Spleen (tissue), 7 donors: ENCODE data around the gene CNNM3.

Experiments used
- POLR2AphosphoS5 ChIP-seq, 3 donors: sonication (generic); formaldehyde crosslinking; IDR thresholded peaks; one replicate each; pipeline ENCODE4 v1.5.1; 2017; ENCODE audit warnings: antibody characterized with exemption in 3 of 3
- TF ChIP-seq, protein P1 (sequence below), 11 experiments: fragments of 200-600 bp in 7 of 11; fragments of 450-650 bp in 4 of 11; sonication (generic) in 4 of 11; IDR thresholded peaks in 8 of 11; conservative IDR thresholded peaks in 3 of 11; 1 replicate in 7 of 11; 2 replicates in 4 of 11; pipeline versions ENCODE4 v1.4.0 to v1.8.0; 2016 to 2021; ENCODE audit warnings: antibody characterized with exemption in 11 of 11, inconsistent platforms in 4 of 11, mild to moderate bottlenecking in 1 of 11
- donor health status: DM: no; HTN: no; CAD: no; lungs with moderate emphysema.
- donor health status: DM: no; HTN: no; CAD: no.
- donor health status: DM: no; HTN: no; CAD: no.

DNA sequence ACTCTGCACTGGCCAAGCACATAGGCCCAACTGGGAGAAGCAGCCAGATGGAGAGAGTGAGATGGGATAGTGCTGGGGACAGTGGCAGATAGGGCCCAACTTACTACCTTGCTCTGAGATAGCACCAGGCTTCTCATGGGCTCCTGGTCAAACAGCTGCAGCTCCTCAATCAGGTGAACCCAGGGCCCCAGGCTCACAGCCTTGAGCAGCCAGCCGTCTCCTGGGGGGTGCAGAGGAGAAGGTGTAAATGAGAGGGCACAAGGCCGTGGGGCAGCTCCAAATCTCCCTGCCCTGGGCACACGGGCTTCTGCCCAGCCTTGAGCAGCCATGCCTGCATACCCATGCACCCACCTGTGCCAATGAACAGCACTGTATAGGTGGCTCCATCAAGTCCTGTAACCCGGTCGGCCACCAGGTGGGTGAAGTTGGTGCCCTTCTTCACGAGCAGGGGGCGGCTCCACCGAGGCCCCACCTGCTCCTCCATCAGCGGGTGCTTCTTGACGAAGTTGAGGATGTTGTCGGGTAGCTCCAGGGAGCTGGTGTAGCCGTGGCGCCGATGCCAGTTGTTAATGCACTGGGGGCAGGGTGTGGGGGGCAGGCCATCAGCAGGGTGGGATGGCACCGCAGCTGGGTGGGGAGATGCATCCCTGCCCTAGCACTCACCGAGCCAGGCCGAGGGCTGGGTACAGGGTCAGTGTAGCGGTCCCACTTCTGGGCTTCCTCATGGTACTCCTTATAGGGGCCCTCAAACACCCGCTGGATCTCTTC lies 47.7 kb downstream of the CNNM3 start:
- TF ChIP-seq, protein P1, sequence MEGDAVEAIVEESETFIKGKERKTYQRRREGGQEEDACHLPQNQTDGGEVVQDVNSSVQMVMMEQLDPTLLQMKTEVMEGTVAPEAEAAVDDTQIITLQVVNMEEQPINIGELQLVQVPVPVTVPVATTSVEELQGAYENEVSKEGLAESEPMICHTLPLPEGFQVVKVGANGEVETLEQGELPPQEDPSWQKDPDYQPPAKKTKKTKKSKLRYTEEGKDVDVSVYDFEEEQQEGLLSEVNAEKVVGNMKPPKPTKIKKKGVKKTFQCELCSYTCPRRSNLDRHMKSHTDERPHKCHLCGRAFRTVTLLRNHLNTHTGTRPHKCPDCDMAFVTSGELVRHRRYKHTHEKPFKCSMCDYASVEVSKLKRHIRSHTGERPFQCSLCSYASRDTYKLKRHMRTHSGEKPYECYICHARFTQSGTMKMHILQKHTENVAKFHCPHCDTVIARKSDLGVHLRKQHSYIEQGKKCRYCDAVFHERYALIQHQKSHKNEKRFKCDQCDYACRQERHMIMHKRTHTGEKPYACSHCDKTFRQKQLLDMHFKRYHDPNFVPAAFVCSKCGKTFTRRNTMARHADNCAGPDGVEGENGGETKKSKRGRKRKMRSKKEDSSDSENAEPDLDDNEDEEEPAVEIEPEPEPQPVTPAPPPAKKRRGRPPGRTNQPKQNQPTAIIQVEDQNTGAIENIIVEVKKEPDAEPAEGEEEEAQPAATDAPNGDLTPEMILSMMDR (IDR thresholded peaks at IDR 0.05 in 8 of 11, conservative IDR thresholded peaks at IDR 0.05 in 3 of 11), result no peak
- peak in 1 of 3 donors; percentile 11 for TF ChIP-seq POLR2AphosphoS5 (IDR thresholded peaks at IDR 0.05)
